GM18858 (cell line): Measurements from ENCODE around the gene MAST4.

ENCODE experiments used
- ATAC-seq: cut with Tn5 transposase; IDR thresholded peaks from one replicate; pipeline ENCODE4 v1.9.1; 2021; ENCODE audit not compliant: unreplicated experiment

Gene MAST4

GRCh38 chr5:66982056-66982387 lies 385.8 kb downstream of the MAST4 start:
- no peak for ATAC-seq

GRCh38 chr5:66982470-66982869 lies 386.3 kb downstream of the MAST4 start:
- no peak for ATAC-seq

DNA sequence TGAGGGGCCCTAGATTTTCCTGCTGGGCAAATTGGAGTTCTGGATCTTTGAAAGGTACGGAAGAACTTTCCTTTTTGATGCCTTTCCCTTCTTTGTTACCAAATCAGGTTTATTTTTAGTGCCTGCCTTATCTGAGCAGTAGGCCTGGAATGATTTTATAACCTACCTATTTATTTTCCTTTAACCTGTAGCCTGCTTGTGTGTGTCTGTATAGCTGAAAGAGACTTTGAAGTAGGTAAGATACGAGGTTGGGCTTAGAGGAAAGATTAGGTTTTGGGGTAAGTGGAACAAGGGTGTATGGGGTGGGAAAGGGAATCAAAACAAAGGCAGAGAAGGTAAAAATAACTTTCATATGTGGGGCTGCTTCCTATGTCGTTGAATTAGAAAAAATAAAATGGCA lies 389.2 kb downstream of the MAST4 start:
- no peak for ATAC-seq

DNA sequence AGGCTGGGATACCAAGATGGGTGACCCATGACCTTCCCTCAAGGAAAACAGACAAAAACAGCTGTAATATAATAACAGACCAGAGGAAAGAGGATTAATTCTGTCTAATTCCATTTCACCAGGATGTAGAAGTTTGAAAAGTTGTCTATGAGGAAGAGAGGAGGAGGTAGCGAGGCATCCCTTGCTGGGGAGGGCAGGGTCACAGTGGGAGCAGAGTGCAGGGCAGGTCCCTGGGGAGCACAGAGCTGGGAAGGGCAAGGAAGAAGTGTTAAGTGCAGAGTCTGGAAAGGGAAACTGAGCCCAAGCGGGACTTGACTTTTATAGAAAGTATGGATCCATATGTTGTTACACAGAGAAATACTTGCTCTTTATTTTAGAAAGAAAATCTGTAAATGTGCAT lies 389.8 kb downstream of the MAST4 start:
- ATAC-seq, result no peak

DNA sequence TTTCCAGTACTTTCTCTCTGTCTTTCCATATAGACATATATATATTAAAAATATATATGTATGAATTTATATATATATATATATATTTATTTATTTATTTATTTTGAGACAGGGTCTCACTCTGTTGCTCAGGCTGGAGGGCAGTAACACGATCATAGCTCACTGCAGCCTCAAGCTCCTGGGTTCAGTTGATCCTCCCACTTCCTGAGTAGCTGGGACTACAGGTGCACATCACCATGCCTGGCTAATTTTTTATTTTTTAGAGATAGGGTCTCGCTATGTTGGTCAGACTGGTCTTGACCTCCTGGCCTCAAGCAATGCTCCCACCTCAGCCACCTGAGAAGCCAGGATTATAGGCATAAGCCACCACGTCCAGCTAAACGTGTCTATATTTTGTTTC lies 390.3 kb downstream of the MAST4 start:
- no peak for ATAC-seq

DNA sequence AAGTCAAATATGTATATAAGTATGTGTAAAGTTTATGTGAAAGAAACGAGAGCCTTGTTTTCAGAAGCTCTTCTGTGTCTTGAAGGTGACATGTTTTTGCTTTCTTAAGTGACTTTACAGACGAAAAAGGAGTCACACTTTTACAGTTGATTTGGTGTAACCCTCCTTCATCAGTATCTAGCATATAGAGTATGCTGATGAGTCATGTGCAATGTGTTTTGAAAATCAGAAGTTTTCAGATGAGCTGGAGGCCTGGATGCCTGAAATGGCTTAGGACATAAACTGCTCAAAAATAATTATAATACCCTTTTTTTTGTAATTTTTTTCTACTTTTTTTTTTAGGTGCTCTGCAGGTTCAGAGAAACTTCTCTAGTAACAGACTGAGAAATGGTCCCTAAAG lies 390.9 kb downstream of the MAST4 start:
- ATAC-seq, result no peak

DNA sequence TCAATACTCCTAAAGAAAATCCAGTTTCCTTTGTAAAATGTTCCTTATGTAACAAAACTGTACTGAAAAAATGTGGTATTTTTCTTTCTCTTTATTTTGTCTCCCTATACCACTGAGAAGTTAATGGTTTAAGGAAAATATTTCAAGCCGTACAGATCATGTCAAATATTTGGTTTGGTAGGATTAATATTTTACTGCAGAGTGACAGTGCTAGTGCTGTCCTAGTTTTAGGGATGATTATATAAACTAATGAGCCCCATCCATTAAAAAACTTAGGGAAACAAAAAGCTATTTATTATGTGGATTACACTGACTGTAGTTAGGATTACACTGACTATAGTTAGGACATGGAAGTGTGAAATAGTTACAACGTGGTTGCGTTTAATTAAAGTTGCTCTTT lies 391.3 kb downstream of the MAST4 start:
- ATAC-seq, result no peak

- peak; percentile 62 for ATAC-seq
These were observed 392.0 kb downstream of the MAST4 start for GRCh38 chr5:66987949-66988838.

- ATAC-seq, result no peak
These were observed 393.1 kb downstream of the MAST4 start for GRCh38 chr5:66989286-66989685.

DNA sequence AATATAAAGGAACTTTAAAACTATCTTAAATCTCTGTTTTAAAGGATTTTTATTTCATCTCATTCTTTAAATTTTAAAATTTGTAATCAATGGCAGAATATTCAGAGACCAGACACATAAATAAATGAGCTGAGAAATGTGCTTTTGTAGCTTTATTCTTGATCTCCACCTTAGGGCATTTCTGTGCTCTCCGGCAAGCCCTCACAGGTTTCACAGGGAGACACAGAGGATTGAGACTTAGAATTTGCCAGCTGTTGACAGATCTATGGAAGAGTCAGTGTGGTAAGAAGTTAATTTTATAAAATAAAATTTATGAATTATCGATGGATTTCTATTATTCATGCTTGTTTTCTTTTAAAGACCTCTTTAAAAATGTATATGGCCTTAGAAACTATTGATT lies 393.6 kb downstream of the MAST4 start:
- no peak for ATAC-seq

DNA sequence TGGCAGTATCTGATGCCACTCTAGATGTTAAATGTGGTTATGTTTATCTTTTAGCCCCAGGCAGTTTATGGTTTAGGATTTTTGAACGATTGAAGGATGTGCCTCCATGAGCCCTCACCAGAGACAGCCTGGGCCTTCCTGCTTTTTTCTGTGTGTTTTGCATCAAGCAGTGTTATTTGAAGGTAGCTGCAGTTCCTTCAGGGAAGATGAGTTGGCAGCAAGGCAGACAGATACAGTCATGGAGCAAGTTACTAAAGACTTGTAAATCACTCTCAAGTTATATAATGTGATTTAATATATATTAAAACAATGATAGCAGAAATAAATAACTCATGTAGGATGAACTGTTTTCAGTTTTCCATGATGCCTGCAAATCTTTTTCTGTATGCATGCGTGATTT lies 395.6 kb downstream of the MAST4 start:
- no peak for ATAC-seq

GRCh38 chr5:66992547-66992946 lies 396.4 kb downstream of the MAST4 start:
- no peak for ATAC-seq

DNA sequence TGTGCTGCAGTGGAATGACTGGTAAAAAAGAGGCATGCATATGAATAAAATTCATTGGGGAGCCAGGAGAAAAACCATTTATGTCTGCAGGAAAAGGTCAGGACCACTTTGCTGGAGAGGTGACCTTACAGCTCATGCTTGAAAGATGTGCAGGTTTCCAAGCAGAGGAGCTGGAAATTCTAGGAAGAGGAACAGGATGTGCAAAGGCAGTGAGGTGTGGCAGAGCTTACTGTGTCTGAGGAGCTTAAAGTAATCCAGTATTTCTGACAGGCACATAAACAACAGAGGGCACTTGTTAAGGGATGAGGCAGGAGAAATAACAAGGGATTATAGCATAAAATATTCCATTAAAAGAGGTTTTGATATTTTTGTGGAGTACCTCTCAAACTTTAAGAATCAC lies 397.3 kb downstream of the MAST4 start:
- ATAC-seq, result no peak

GRCh38 chr5:66993882-66994281 lies 397.7 kb downstream of the MAST4 start:
- no peak for ATAC-seq

DNA sequence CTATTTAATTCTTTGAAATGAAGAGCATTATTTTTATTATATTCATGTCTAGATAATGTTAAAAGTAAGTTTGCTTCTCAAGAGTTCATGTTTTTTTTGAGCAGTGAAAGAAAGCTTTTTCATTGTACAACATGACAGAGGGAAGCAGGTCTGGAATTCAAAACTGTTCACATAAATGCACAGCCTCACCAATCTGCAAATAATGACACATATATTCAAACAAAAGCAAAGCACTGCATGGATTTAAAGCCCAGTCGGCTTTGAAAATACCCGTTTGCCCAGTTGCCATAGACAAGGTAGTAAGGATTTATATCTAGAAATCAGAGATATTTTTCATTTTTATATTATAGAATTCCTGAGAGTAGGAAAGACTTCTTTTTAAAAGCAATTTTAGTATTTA lies 398.6 kb downstream of the MAST4 start:
- ATAC-seq, result no peak

DNA sequence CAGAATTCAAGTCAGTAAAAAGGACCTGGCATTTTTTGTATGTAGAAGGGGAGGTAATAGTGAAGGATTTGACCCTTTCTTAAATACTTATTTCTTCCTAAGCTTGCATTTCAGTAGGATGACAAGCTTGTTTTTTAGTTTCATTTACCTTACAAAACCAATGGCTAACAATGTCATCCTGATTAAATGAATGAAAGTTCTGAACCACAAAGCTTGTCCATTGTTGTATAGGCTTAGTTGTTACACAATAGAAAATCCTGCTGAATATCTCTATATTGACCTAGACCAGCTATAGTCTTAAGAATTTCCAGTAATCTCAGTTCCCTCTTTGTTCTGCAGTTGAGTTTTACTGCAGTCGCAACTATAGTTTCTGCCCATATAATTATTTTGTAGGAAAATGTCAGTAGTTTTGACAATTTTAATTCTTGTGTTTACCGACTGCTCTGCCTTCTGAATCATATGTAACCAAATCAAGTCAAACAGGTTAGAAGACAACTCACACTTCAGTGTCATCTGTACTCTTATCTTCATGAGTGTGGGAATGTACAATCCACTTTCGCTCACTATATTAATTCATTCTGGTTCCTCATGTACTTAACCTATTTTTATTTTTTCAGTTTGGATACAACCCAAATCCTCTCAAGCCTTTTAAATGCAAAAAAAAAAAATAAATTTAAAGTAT lies 404.7 kb downstream of the MAST4 start:
- no peak for ATAC-seq

DNA sequence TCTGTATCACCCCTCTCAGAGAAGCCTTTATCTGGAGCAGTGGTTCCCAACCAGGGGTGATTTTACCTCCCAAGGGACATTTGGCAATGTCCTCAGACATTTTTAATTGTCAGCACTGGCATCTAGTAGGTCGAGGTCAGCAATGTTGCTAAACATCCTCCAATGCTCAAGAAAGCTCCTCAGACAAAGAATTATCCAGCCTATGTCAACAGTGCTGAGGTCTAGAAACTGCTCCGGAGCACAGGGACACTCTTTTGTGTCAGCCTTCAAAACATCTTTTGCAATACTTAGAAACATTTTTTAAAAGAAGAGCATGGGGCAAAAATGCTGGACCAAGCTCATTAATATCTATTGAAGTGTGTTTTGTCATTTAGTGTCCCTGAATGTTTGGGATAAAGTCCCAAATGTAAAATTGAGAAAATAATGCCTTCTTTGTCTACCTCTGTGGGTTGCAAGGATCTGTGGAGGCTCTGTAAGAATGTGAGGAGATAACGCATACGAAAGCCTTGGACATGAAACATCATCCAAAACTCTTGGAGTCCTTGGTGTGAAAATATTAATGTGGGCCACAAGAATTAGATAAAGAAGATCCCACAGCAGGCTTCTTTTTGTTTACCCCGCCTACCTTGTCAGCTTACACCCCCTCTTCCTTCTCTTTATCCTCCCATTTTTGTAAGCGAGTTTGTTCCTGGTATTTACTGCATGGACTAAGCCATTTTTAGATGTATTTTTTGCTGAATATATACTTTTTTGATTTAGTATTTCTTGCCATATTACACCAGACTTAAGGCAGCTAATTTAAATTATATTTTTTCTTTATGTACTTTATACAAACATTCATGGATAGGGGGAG lies 406.9 kb downstream of the MAST4 start:
- ATAC-seq, result no peak

DNA sequence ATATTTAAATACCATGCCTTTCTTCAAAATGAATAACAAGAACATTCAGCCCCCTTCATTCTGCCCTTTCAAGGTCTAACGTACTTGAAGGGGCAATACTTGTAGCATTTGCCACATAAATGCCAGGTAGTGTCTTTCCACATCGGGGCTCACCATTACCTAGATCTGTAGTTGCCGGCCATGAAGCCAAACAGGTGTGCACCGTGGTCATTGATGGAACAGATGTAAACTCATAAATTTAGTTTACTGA lies 407.4 kb downstream of the MAST4 start:
- ATAC-seq, result no peak

- peak; percentile 54 for ATAC-seq
These were observed 407.9 kb downstream of the MAST4 start for GRCh38 chr5:67003935-67004729.

GRCh38 chr5:67004730-67005350 lies 408.6 kb downstream of the MAST4 start:
- ATAC-seq, result no peak
